HepG2 (cell line): Measurements from ENCODE around the gene TBC1D14. TPM values are rescaled to one million over a fixed set of nuclear protein-coding genes. Genes with fewer than 3 reads are reported as not detected.

Experiments
- BHLHE40 ChIP-seq: IDR thresholded peaks from 2 replicates; pipeline ENCODE4 v1.6.1; 2011; ENCODE audit warnings: low read length, improper control_type of control experiment
- ELF3 ChIP-seq: IDR thresholded peaks from 2 replicates; pipeline ENCODE4 v1.6.1; 2016; ENCODE audit warnings: missing genetic modification reagents, missing compliant biosample characterization
- ETV5 ChIP-seq: IDR thresholded peaks from 2 replicates; pipeline ENCODE4 v1.6.1; 2018; ENCODE audit warnings: missing biosample characterization, missing genetic modification reagents, inconsistent platforms, borderline replicate concordance
- FOXK2 ChIP-seq: fragments of 450-650 bp; IDR thresholded peaks from 2 replicates; pipeline ENCODE4 v1.6.1; 2016
- GATAD1 ChIP-seq: IDR thresholded peaks from 2 replicates; pipeline ENCODE4 v1.6.1; 2016; ENCODE audit warnings: missing genetic modification reagents, missing compliant biosample characterization
- HDAC1 ChIP-seq: sonication (generic); formaldehyde crosslinking; IDR thresholded peaks from 2 replicates; pipeline ENCODE4 v1.5.1; 2020; ENCODE audit warnings: mild to moderate bottlenecking, missing genetic modification reagents
- HNRNPUL1 ChIP-seq: fragments of 200-400 bp; formaldehyde crosslinking; IDR thresholded peaks from 2 replicates; pipeline ENCODE4 v1.6.1; 2017; ENCODE audit warnings: low read depth, mild to moderate bottlenecking, low read length, moderate library complexity
- RXRB ChIP-seq: IDR thresholded peaks from 2 replicates; pipeline ENCODE4 v1.6.1; 2016; ENCODE audit warnings: borderline replicate concordance, missing genetic modification reagents, missing compliant biosample characterization
- ZBTB7B ChIP-seq: sonication (generic); formaldehyde crosslinking; IDR thresholded peaks from 2 replicates; pipeline ENCODE4 v1.4.0; 2020; ENCODE audit warnings: missing genetic modification reagents
- ZNF430 ChIP-seq: sonication (generic); formaldehyde crosslinking; IDR thresholded peaks from 2 replicates; pipeline ENCODE4 v1.9.0; 2021; ENCODE audit warnings: mild to moderate bottlenecking, missing genetic modification reagents
- ZNF564 ChIP-seq: sonication (generic); formaldehyde crosslinking; IDR thresholded peaks from 2 replicates; pipeline ENCODE4 v1.8.1; 2023; ENCODE audit warnings: mild to moderate bottlenecking, missing genetic modification reagents
- polyA plus RNA-seq, 8 experiments: library from polyadenylated mRNA; depleted of rRNA in 3 of 8; stranded (reverse) in 7 of 8; unstranded in 1 of 8; fragments of >200 nt; fragmentation: Illumina TruSeq in 4 of 8; extraction: Trizol in 4 of 8; gene quantifications; 2 replicates each; pipeline versions ENCODE4 v1.2.1 to v1.2.3, GENCODE V29; 2011 to 2016; ENCODE audit warnings: low read depth in 4 of 8, missing spikeins in 1 of 8, mixed read lengths in 1 of 8; ENCODE audit not compliant: insufficient read depth in 1 of 8
- total RNA-seq, 5 experiments: library from RNA; depleted of rRNA; stranded (reverse); fragments of >200 nt; fragmentation: Illumina TruSeq; extraction: Trizol; gene quantifications; 2 replicates each; pipeline ENCODE4 v1.2.3, GENCODE V29; 2016; ENCODE audit warnings: low read depth in 1 of 5
- TF ChIP-seq, protein P1 (sequence below): sonication (generic); formaldehyde crosslinking; IDR thresholded peaks from 2 replicates; pipeline ENCODE4 v1.8.0; 2022; ENCODE audit warnings: mild to moderate bottlenecking, missing genetic modification reagents, moderate library complexity
- TF ChIP-seq, protein P2 (sequence below): sonication (generic); formaldehyde crosslinking; IDR thresholded peaks from 2 replicates; pipeline ENCODE4 v1.5.0; 2020; ENCODE audit warnings: missing genetic modification reagents
- TF ChIP-seq, protein P3 (sequence below): IDR thresholded peaks from 2 replicates; pipeline ENCODE4 v1.6.1; 2016
- TF ChIP-seq, protein P4 (sequence below): sonication (generic); formaldehyde crosslinking; IDR thresholded peaks from 2 replicates; pipeline ENCODE4 v1.9.0; 2021; ENCODE audit warnings: missing genetic modification reagents, mild to moderate bottlenecking, borderline replicate concordance
- TF ChIP-seq, protein P5 (sequence below): sonication (generic); formaldehyde crosslinking; IDR thresholded peaks from 2 replicates; pipeline ENCODE4 v1.5.1; 2020; ENCODE audit warnings: missing genetic modification reagents, mild to moderate bottlenecking, borderline replicate concordance
- TF ChIP-seq, protein P6 (sequence below): sonication (generic); formaldehyde crosslinking; IDR thresholded peaks from 2 replicates; pipeline ENCODE4 v1.5.0; 2020; ENCODE audit warnings: mild to moderate bottlenecking, low read depth, missing genetic modification reagents, borderline replicate concordance
- TF ChIP-seq, protein P7 (sequence below): sonication (generic); formaldehyde crosslinking; IDR thresholded peaks from 2 replicates; pipeline ENCODE4 v1.4.0; 2020; ENCODE audit warnings: missing genetic modification reagents, borderline replicate concordance
- TF ChIP-seq, protein P8 (sequence below): sonication (generic); formaldehyde crosslinking; IDR thresholded peaks from 2 replicates; pipeline ENCODE4 v1.4.0; 2020; ENCODE audit warnings: mild to moderate bottlenecking, missing genetic modification reagents

Gene TBC1D14
- total and polyA plus RNA-seq, 2 of the 13 experiments (the other 11 are each of a cell fraction or from before 2014, with no cell fraction given): 29.5 to 46.5 TPM

DNA sequence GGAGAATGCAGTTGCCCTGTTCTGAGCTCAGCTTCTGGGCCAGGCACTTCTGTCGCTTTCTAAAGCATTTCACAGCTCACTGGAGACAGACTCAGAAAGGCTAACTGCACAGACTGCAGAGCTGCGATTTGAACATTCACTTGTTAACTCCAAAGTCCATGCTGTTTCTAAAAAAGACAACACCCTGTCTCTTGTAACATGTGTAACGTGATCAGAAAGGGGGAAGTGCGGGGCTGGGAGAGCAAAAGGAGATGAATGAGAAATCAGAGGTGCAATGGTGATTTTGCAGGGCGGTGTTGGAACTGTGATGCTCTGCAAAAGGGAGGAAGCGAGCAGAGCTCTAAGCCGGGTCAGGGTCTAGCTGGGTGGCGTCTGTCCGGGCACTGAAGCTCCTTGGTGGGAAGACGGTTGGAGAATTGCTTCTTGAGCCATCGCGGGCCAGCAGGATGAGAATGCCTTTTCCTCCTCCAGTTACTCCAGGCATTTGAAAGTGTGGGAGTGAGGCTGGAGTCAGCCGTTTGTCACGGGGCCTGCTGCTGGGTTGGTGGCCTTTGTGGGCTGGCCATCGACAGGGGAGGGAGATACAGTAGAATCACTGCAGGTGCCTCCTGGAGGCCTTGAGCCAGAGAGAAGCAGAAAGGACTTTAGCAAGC lies 20.3 kb downstream of the TBC1D14 start (continued):
- TF ChIP-seq, protein P1, sequence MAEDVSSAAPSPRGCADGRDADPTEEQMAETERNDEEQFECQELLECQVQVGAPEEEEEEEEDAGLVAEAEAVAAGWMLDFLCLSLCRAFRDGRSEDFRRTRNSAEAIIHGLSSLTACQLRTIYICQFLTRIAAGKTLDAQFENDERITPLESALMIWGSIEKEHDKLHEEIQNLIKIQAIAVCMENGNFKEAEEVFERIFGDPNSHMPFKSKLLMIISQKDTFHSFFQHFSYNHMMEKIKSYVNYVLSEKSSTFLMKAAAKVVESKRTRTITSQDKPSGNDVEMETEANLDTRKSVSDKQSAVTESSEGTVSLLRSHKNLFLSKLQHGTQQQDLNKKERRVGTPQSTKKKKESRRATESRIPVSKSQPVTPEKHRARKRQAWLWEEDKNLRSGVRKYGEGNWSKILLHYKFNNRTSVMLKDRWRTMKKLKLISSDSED (CRISPR knock-in tag): no peak
- TF ChIP-seq FOXK2 (peak; percentile 83), ZNF564 (no peak), ZBTB7B (0 out of 2 replicates have a peak, but pooled peaks have one; percentile 41), ZNF430 (CRISPR knock-in tag) (peak; percentile 37; the same call in 1 of the 2 replicates), ELF3 (peak; percentile 75), BHLHE40 (peak; percentile 39; the same call in 1 of the 2 replicates), HNRNPUL1 (no peak), HDAC1 (peak; percentile 62; the same call in 1 of the 2 replicates), RXRB (CRISPR knock-in tag) (0 out of 2 replicates have a peak, but pooled peaks have one; percentile 34), ETV5 (CRISPR knock-in tag) (peak; percentile 11; the same call in 1 of the 2 replicates), GATAD1 (CRISPR knock-in tag) (no peak)
- TF ChIP-seq, protein P2, sequence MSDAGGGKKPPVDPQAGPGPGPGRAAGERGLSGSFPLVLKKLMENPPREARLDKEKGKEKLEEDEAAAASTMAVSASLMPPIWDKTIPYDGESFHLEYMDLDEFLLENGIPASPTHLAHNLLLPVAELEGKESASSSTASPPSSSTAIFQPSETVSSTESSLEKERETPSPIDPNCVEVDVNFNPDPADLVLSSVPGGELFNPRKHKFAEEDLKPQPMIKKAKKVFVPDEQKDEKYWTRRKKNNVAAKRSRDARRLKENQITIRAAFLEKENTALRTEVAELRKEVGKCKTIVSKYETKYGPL (CRISPR knock-in tag): no peak
- TF ChIP-seq, protein P3, sequence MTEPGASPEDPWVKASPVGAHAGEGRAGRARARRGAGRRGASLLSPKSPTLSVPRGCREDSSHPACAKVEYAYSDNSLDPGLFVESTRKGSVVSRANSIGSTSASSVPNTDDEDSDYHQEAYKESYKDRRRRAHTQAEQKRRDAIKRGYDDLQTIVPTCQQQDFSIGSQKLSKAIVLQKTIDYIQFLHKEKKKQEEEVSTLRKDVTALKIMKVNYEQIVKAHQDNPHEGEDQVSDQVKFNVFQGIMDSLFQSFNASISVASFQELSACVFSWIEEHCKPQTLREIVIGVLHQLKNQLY (CRISPR knock-in tag): peak; percentile 51; the same call in 1 of the 2 replicates
- TF ChIP-seq, protein P4, sequence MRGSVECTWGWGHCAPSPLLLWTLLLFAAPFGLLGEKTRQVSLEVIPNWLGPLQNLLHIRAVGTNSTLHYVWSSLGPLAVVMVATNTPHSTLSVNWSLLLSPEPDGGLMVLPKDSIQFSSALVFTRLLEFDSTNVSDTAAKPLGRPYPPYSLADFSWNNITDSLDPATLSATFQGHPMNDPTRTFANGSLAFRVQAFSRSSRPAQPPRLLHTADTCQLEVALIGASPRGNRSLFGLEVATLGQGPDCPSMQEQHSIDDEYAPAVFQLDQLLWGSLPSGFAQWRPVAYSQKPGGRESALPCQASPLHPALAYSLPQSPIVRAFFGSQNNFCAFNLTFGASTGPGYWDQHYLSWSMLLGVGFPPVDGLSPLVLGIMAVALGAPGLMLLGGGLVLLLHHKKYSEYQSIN (CRISPR knock-in tag): no peak
- TF ChIP-seq, protein P5, sequence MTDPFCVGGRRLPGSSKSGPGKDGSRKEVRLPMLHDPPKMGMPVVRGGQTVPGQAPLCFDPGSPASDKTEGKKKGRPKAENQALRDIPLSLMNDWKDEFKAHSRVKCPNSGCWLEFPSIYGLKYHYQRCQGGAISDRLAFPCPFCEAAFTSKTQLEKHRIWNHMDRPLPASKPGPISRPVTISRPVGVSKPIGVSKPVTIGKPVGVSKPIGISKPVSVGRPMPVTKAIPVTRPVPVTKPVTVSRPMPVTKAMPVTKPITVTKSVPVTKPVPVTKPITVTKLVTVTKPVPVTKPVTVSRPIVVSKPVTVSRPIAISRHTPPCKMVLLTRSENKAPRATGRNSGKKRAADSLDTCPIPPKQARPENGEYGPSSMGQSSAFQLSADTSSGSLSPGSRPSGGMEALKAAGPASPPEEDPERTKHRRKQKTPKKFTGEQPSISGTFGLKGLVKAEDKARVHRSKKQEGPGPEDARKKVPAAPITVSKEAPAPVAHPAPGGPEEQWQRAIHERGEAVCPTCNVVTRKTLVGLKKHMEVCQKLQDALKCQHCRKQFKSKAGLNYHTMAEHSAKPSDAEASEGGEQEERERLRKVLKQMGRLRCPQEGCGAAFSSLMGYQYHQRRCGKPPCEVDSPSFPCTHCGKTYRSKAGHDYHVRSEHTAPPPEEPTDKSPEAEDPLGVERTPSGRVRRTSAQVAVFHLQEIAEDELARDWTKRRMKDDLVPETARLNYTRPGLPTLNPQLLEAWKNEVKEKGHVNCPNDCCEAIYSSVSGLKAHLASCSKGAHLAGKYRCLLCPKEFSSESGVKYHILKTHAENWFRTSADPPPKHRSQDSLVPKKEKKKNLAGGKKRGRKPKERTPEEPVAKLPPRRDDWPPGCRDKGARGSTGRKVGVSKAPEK (CRISPR knock-in tag): no peak
- TF ChIP-seq, protein P6, sequence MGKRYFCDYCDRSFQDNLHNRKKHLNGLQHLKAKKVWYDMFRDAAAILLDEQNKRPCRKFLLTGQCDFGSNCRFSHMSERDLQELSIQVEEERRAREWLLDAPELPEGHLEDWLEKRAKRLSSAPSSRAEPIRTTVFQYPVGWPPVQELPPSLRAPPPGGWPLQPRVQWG (CRISPR knock-in tag): no peak
- TF ChIP-seq, protein P7, sequence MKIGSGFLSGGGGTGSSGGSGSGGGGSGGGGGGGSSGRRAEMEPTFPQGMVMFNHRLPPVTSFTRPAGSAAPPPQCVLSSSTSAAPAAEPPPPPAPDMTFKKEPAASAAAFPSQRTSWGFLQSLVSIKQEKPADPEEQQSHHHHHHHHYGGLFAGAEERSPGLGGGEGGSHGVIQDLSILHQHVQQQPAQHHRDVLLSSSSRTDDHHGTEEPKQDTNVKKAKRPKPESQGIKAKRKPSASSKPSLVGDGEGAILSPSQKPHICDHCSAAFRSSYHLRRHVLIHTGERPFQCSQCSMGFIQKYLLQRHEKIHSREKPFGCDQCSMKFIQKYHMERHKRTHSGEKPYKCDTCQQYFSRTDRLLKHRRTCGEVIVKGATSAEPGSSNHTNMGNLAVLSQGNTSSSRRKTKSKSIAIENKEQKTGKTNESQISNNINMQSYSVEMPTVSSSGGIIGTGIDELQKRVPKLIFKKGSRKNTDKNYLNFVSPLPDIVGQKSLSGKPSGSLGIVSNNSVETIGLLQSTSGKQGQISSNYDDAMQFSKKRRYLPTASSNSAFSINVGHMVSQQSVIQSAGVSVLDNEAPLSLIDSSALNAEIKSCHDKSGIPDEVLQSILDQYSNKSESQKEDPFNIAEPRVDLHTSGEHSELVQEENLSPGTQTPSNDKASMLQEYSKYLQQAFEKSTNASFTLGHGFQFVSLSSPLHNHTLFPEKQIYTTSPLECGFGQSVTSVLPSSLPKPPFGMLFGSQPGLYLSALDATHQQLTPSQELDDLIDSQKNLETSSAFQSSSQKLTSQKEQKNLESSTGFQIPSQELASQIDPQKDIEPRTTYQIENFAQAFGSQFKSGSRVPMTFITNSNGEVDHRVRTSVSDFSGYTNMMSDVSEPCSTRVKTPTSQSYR: peak; percentile 79; the same call in 1 of the 2 replicates
- TF ChIP-seq, protein P8, sequence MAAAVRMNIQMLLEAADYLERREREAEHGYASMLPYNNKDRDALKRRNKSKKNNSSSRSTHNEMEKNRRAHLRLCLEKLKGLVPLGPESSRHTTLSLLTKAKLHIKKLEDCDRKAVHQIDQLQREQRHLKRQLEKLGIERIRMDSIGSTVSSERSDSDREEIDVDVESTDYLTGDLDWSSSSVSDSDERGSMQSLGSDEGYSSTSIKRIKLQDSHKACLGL (CRISPR knock-in tag): no peak
